ENCODE measurements around the gene SYNE2. TPM values are rescaled to one million over a fixed set of nuclear protein-coding genes. Genes with fewer than 3 reads are reported as not detected.
"Not testable (repeated sequence)": the region's sequence is repeated elsewhere in the genome, so short reads cannot be mapped to it uniquely, and the experiment has no call there.

The SYNE2 gene
- total RNA-seq, 1 experiment from 2014 or later, result 71.1 TPM

DNA sequence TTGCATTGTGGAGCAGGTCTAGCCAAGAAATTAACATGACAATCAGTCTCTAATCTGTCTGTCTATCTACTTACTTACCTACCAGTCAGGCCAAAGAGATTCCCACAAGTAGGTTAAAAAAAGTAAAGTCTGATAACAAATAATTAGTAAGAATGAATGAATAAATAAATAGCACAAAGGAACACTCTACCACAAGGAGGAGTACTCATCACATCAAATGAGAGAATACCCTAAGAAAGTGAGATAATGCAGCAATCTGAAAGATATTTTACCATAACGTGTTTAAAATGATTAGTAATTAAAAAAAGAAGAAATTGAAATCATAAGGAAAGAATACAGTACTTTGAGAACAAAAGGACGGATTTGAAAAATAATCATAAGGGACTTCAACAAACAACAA lies 187.2 kb downstream of the SYNE2 start (continued):
- no peak for TF ChIP-seq JUN (CRISPR knock-in tag; IDR thresholded peaks at IDR 0.05)

DNA sequence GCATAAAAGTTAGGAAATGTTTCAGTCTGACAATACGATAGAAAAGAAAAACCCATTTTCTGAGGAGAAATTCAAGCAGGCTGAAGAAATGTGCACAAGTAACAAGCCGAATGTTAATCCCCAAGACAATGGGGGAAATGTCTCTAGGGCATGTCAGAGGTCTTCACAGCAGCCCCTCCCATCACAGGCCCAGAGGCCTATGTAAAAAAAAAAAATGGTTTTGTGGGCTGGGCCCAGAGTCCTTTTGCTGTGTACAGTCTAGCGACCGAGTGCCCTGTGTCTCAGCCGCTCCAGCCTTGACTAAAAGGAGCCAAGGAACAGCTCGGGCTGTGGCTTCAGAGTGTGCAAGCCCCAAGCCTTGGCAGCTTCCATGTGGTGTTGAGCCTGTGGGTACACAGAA lies 190.5 kb downstream of the SYNE2 start:
- Mint-ChIP-seq H3K9me3 (peaks cover 24% of the 10 kb centered on the region), H3K4me1 (peaks cover 12% of the 10 kb centered on the region), H3K36me3 (peaks cover 46% of the 10 kb centered on the region)
- POLR2A ChIA-PET; H3K4me3 Mint-ChIP-seq; CTCF ChIA-PET; H3K27ac Mint-ChIP-seq; DNase-seq (ENCODE audit: low spot score); H3K27me3 Mint-ChIP-seq (ENCODE audit: low read depth); ATAC-seq: not testable (repeated sequence)

DNA sequence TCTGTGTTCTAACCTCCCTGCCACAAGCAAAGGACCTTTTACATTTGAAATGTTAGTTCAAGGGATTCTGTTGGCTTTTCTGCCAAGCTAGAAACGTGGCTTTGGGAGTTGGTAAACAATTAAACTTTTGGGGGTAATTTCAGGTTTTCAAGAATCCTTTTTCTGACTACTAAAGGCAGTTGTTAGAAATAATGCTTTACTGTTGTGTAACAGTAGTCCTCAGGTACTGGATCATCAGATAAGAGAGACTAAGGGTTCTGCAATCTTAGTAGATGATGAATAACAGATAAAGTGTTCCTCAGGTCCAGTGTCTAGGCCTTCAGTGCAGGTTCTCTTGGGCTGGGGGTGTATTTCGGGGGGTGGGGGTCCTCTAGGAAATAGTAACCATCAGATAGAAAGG lies 192.3 kb downstream of the SYNE2 start:
- ChIA-PET POLR2A (no interaction called here), CTCF (no interaction called here)
- H3K4me1 Mint-ChIP-seq, result peaks cover 1% of the 10 kb centered on the region
- H3K9me3 Mint-ChIP-seq, result peaks cover 24% of the 10 kb centered on the region
- ATAC-seq, result no peak
- H3K36me3 Mint-ChIP-seq, result peaks cover 48% of the 10 kb centered on the region
- TF ChIP-seq, protein P1, sequence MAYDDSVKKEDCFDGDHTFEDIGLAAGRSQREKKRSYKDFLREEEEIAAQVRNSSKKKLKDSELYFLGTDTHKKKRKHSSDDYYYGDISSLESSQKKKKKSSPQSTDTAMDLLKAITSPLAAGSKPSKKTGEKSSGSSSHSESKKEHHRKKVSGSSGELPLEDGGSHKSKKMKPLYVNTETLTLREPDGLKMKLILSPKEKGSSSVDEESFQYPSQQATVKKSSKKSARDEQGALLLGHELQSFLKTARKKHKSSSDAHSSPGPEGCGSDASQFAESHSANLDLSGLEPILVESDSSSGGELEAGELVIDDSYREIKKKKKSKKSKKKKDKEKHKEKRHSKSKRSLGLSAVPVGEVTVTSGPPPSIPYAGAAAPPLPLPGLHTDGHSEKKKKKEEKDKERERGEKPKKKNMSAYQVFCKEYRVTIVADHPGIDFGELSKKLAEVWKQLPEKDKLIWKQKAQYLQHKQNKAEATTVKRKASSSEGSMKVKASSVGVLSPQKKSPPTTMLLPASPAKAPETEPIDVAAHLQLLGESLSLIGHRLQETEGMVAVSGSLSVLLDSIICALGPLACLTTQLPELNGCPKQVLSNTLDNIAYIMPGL (CRISPR knock-in tag; IDR thresholded peaks at IDR 0.05), result no peak
- TF ChIP-seq, protein P2, sequence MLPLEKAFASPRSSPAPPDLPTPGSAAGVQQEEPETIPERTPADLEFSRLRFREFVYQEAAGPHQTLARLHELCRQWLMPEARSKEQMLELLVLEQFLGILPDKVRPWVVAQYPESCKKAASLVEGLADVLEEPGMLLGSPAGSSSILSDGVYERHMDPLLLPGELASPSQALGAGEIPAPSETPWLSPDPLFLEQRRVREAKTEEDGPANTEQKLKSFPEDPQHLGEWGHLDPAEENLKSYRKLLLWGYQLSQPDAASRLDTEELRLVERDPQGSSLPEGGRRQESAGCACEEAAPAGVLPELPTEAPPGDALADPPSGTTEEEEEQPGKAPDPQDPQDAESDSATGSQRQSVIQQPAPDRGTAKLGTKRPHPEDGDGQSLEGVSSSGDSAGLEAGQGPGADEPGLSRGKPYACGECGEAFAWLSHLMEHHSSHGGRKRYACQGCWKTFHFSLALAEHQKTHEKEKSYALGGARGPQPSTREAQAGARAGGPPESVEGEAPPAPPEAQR (CRISPR knock-in tag; IDR thresholded peaks at IDR 0.05), result no peak
- TF ChIP-seq, protein P3, sequence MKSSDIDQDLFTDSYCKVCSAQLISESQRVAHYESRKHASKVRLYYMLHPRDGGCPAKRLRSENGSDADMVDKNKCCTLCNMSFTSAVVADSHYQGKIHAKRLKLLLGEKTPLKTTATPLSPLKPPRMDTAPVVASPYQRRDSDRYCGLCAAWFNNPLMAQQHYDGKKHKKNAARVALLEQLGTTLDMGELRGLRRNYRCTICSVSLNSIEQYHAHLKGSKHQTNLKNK (CRISPR knock-in tag; IDR thresholded peaks at IDR 0.05), result no peak
- TF ChIP-seq, protein P4, sequence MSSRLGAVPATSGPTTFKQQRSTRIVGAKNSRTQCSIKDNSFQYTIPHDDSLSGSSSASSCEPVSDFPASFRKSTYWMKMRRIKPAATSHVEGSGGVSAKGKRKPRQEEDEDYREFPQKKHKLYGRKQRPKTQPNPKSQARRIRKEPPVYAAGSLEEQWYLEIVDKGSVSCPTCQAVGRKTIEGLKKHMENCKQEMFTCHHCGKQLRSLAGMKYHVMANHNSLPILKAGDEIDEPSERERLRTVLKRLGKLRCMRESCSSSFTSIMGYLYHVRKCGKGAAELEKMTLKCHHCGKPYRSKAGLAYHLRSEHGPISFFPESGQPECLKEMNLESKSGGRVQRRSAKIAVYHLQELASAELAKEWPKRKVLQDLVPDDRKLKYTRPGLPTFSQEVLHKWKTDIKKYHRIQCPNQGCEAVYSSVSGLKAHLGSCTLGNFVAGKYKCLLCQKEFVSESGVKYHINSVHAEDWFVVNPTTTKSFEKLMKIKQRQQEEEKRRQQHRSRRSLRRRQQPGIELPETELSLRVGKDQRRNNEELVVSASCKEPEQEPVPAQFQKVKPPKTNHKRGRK (CRISPR knock-in tag; IDR thresholded peaks at IDR 0.05; ENCODE audit: borderline replicate concordance), result no peak
- no peaks in the 10 kb centered on the region for H3K27me3 Mint-ChIP-seq (ENCODE audit: low read depth)
- no peak for DNase-seq (ENCODE audit: low spot score)
- no peak overlapping the region for H3K4me3 Mint-ChIP-seq
- no peak overlapping the region for H3K27ac Mint-ChIP-seq

DNA sequence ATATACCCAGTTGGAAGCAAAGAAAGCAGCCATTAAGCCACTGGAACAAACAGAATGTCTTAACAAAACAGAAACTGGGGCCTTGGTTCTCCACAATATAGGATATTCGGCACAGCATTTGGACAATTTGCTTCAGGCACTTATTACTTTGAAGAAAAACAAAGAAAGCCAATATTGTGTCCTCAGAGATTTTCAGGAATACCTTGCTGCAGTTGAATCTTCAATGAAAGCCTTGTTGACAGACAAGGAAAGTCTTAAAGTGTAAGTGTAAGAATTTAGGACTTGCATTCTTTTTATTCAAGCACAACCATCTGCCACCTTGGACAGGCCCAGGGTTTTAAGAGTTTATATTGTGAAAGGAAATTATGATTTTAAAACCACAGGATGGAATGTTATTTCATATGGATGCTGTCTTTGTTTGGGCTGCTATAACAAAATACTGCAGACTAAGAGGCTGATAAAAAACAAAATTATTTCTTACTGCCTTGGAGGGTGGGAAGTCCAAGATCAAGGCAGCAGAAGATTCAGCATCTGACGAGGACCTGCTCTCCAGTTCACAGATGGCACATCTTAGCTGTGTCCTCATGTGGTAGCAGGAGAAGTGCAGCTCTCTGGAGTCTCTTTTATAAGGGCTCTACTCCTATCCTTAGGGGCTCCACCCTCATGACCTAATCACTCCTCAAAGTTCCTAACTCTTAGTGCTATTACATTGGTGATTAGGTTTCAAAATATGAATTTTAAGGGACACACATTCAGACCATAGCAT lies 197.0 kb downstream of the SYNE2 start:
- Mint-ChIP-seq H3K27me3 (ENCODE audit: low read depth) (no peaks in the 10 kb centered on the region), H3K4me1 (peaks cover 16% of the 10 kb centered on the region), H3K36me3 (peaks cover 36% of the 10 kb centered on the region), H3K27ac (no peak overlapping the region), H3K4me3 (no peak overlapping the region), H3K9me3 (no peaks in the 10 kb centered on the region)
- CTCF ChIA-PET, result no interaction called here
- no peak for TF ChIP-seq FOXJ3 (CRISPR knock-in tag; IDR thresholded peaks at IDR 0.05; ENCODE audit: borderline replicate concordance)
- TF ChIP-seq ZNF416 (CRISPR knock-in tag; IDR thresholded peaks at IDR 0.05), result no peak
- TF ChIP-seq GRHL2 (CRISPR knock-in tag; IDR thresholded peaks at IDR 0.05; ENCODE audit: insufficient replicate concordance, severe bottlenecking), result no peak
- TF ChIP-seq IRF2 (CRISPR knock-in tag; IDR thresholded peaks at IDR 0.05; ENCODE audit: borderline replicate concordance, low read depth), result no peak
- TF ChIP-seq, protein P1 (CRISPR knock-in tag; IDR thresholded peaks at IDR 0.05), result no peak
- no peak for TF ChIP-seq CBFB (CRISPR knock-in tag; IDR thresholded peaks at IDR 0.05; ENCODE audit: low read depth)
- TF ChIP-seq, protein P5, sequence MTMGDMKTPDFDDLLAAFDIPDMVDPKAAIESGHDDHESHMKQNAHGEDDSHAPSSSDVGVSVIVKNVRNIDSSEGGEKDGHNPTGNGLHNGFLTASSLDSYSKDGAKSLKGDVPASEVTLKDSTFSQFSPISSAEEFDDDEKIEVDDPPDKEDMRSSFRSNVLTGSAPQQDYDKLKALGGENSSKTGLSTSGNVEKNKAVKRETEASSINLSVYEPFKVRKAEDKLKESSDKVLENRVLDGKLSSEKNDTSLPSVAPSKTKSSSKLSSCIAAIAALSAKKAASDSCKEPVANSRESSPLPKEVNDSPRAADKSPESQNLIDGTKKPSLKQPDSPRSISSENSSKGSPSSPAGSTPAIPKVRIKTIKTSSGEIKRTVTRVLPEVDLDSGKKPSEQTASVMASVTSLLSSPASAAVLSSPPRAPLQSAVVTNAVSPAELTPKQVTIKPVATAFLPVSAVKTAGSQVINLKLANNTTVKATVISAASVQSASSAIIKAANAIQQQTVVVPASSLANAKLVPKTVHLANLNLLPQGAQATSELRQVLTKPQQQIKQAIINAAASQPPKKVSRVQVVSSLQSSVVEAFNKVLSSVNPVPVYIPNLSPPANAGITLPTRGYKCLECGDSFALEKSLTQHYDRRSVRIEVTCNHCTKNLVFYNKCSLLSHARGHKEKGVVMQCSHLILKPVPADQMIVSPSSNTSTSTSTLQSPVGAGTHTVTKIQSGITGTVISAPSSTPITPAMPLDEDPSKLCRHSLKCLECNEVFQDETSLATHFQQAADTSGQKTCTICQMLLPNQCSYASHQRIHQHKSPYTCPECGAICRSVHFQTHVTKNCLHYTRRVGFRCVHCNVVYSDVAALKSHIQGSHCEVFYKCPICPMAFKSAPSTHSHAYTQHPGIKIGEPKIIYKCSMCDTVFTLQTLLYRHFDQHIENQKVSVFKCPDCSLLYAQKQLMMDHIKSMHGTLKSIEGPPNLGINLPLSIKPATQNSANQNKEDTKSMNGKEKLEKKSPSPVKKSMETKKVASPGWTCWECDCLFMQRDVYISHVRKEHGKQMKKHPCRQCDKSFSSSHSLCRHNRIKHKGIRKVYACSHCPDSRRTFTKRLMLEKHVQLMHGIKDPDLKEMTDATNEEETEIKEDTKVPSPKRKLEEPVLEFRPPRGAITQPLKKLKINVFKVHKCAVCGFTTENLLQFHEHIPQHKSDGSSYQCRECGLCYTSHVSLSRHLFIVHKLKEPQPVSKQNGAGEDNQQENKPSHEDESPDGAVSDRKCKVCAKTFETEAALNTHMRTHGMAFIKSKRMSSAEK (CRISPR knock-in tag; IDR thresholded peaks at IDR 0.05; ENCODE audit: borderline replicate concordance), result no peak
- no peak for TF ChIP-seq KAT7 (CRISPR knock-in tag; IDR thresholded peaks at IDR 0.05; ENCODE audit: borderline replicate concordance)
- ATAC-seq, result no peak
- DNase-seq (ENCODE audit: low spot score), result no peak
- POLR2A ChIA-PET, result no interaction called here
